Keratinocyte (primary cell): Measurements from ENCODE around the gene NCKAP5. TPM values are rescaled to one million over a fixed set of nuclear protein-coding genes. Genes with fewer than 3 reads are reported as not detected.
A peak's percentile ranks its signal among the peaks of the same experiment; 100 is the strongest.

ENCODE experiments used
- DNase-seq: peaks from one replicate; pipeline ENCODE4 v3.0.0-alpha.2; 2011; ENCODE audit warnings: low read depth, missing footprints, low spot score
- FAIRE-seq: peaks from 2 replicates; lab custom pipeline; 2011; peaks lifted over from hg19 to GRCh38; lab: Jason Lieb, UNC
- H2AFZ ChIP-seq: 2 replicates; pipeline ENCODE4 v1.6.0; 2012; ENCODE audit warnings: low read length, control low read depth, inconsistent platforms; ENCODE audit not compliant: control insufficient read depth
- H3K27ac ChIP-seq: 2 replicates; pipeline ENCODE4 v1.5.1; 2011; ENCODE audit warnings: low read length; ENCODE audit not compliant: control insufficient read depth, insufficient read depth
- H3K27me3 ChIP-seq: 3 replicates; pipeline ENCODE4 v1.6.0; 2011; ENCODE audit warnings: low read length; ENCODE audit not compliant: control insufficient read depth, insufficient read depth; ENCODE audit errors: extremely low read depth
- H3K36me3 ChIP-seq, 2 experiments: 2 replicates in 1 of 2; 3 replicates in 1 of 2; pipeline ENCODE4 v1.5.1; 2011; ENCODE audit warnings: low read length in 2 of 2, mild to moderate bottlenecking in 1 of 2; ENCODE audit not compliant: control insufficient read depth in 2 of 2, insufficient read depth in 2 of 2; ENCODE audit errors: extremely low read depth in 1 of 2
- H3K4me1 ChIP-seq: 3 replicates; pipeline ENCODE4 v1.5.1; 2011; ENCODE audit warnings: low read length; ENCODE audit not compliant: control insufficient read depth, insufficient read depth; ENCODE audit errors: extremely low read depth
- H3K4me2 ChIP-seq: 3 replicates; pipeline ENCODE4 v1.6.0; 2011; ENCODE audit warnings: low read depth, low read length; ENCODE audit not compliant: control insufficient read depth, insufficient read depth; ENCODE audit errors: extremely low read depth
- H3K4me3 ChIP-seq, 3 experiments: fragments of 200-600 bp in 1 of 3; sonication (generic) in 1 of 3; 2 replicates in 2 of 3; 3 replicates in 1 of 3; pipeline ENCODE4 v1.5.1; 2011 to 2016; ENCODE audit warnings: low read length in 3 of 3, mild to moderate bottlenecking in 3 of 3, control low read depth in 2 of 3, inconsistent platforms in 1 of 3, low read depth in 1 of 3, mixed read lengths in 1 of 3, mixed run types in 1 of 3, moderate library complexity in 1 of 3; ENCODE audit not compliant: control insufficient read depth in 2 of 3, insufficient read depth in 2 of 3; ENCODE audit errors: extremely low read depth in 1 of 3
- H3K79me2 ChIP-seq: 2 replicates; pipeline ENCODE4 v1.6.0; 2012; ENCODE audit warnings: low read length; ENCODE audit not compliant: control insufficient read depth, insufficient read depth
- H3K9ac ChIP-seq: 3 replicates; pipeline ENCODE4 v1.6.0; 2011; ENCODE audit warnings: low read length; ENCODE audit not compliant: control insufficient read depth, insufficient read depth; ENCODE audit errors: extremely low read depth
- H3K9me1 ChIP-seq: 3 replicates; pipeline ENCODE4 v1.6.0; 2011; ENCODE audit warnings: low read length; ENCODE audit not compliant: control insufficient read depth, insufficient read depth; ENCODE audit errors: extremely low read depth
- H3K9me3 ChIP-seq: 2 replicates; pipeline ENCODE4 v1.5.1; 2012; ENCODE audit warnings: low read depth, low read length; ENCODE audit not compliant: control insufficient read depth
- H4K20me1 ChIP-seq: 3 replicates; pipeline ENCODE4 v1.6.0; 2011; ENCODE audit warnings: low read length; ENCODE audit not compliant: control insufficient read depth, insufficient read depth; ENCODE audit errors: extremely low read depth
- CTCF ChIP-seq, 3 experiments: IDR thresholded peaks in 1 of 3; conservative IDR thresholded peaks in 1 of 3; optimal IDR thresholded peaks in 1 of 3; 2 replicates in 2 of 3; 3 replicates in 1 of 3; pipeline versions ENCODE3 to v1.5.1; 2011; ENCODE audit warnings: low read length in 3 of 3, mild to moderate bottlenecking in 3 of 3, moderate library complexity in 2 of 3, control low read depth in 1 of 3, inconsistent platforms in 1 of 3; ENCODE audit not compliant: insufficient read depth in 2 of 3; ENCODE audit errors: extremely low read depth in 1 of 3
- EZH2 ChIP-seq: IDR thresholded peaks from one replicate; pipeline ENCODE4 v1.6.1; 2012; ENCODE audit warnings: inconsistent platforms, mild to moderate bottlenecking, low read length, moderate library complexity
- dilution Hi-C: fragments of 300-500 bp; cut with MboI; formaldehyde crosslinking; loops from one replicate; pipeline ENCODE4 v1.7.0; 2020; ENCODE audit warnings: low sequenced_read_pairs; ENCODE audit not compliant: extremely low pct_ligation_motif_present
- polyA plus RNA-seq, 5 experiments: library from polyadenylated mRNA; depleted of rRNA in 3 of 5; stranded (reverse) in 3 of 5; stranded (forward) in 1 of 5; unstranded in 1 of 5; fragments of >200 nt; gene quantifications; 1 replicate in 1 of 5; 2 replicates in 3 of 5; 3 replicates in 1 of 5; pipeline versions ENCODE4 v1.2.1 to v1.2.3, GENCODE V29; 2011 to 2012; ENCODE audit warnings: missing spikeins in 2 of 5, low read depth in 1 of 5, low replicate concordance in 1 of 5

The NCKAP5 gene
- polyA plus RNA-seq, 1 donor (not counting 4 experiments of a cell fraction or from before 2014, with no cell fraction given) = 3.6 TPM

DNA sequence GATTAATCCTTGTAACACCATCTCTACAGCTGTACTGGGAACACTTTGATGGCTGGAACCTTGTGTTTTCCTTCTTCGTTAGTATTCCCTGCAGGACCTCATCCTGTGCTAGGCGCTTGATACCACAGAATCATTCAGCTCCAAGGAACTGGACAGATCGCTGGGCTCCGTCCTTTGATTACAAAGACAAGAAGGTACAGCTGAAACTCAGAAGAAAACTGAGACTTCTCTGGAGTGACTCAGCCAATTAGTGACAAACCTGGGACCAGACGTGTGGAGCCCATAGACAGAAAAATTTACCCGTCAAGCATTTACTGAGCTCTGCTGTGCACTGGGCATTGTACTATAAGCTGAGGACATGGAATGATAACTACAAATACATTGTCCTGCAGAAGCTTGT, 67.3 kb downstream of the NCKAP5 start:
- Histone ChIP-seq H3K9me1 (no peaks in the 10 kb centered on the region), H3K4me2 (no peak overlapping the region), H3K27me3 (no peaks in the 10 kb centered on the region), H3K4me1 (peaks cover 26% of the 10 kb centered on the region), H3K27ac (no peak overlapping the region), H2AFZ (no peak overlapping the region), H3K36me3 (no peaks in the 10 kb centered on the region), H4K20me1 (no peaks in the 10 kb centered on the region), H3K9me3 (no peaks in the 10 kb centered on the region), H3K9ac (no peak overlapping the region), H3K4me3 (no peak overlapping the region), H3K79me2 (no peaks in the 10 kb centered on the region)
- dilution Hi-C loops = no loop called here
- peak; percentile 34 for FAIRE-seq
- TF ChIP-seq EZH2 (no peak), CTCF (optimal IDR thresholded peaks at IDR 0.05 in 1 of 3, IDR thresholded peaks at IDR 0.05 in 1 of 3, conservative IDR thresholded peaks at IDR 0.05 in 1 of 3; ENCODE audit: extremely low read depth in 1 of 3, insufficient read depth in 2 of 3, low read length in 3 of 3) (no peak)
- DNase-seq = no peak

- H3K79me2 ChIP-seq = no peaks in the 10 kb centered on the region
- no peaks in the 10 kb centered on the region for H3K9me3 ChIP-seq
- no peak overlapping the region for H3K4me3 ChIP-seq
- no peak overlapping the region for H3K4me2 ChIP-seq
- H3K27ac ChIP-seq = peak overlapping the region; percentile 30
- no peak overlapping the region for H3K9ac ChIP-seq
- no peaks in the 10 kb centered on the region for H3K36me3 ChIP-seq
- no peak overlapping the region for H2AFZ ChIP-seq
- H3K4me1 ChIP-seq = peaks cover 11% of the 10 kb centered on the region
- dilution Hi-C loops = no loop called here
- no peaks in the 10 kb centered on the region for H4K20me1 ChIP-seq
- DNase-seq = no peak
- no peaks in the 10 kb centered on the region for H3K27me3 ChIP-seq
- FAIRE-seq = peak; percentile 43
- no peak for TF ChIP-seq EZH2
- H3K9me1 ChIP-seq = no peaks in the 10 kb centered on the region
Observed at GRCh38 chr2:133498662-133499585, 69.3 kb downstream of the NCKAP5 start.
